Kidney tubule cell (primary cell): ENCODE results near the gene DNTT.
A peak's percentile ranks its signal among the peaks of the same experiment; 100 is the strongest.
"Not testable (repeated sequence)": the region's sequence is repeated elsewhere in the genome, so short reads cannot be mapped to it uniquely, and the experiment has no call there.

Experiments
- DNase-seq: peaks from one replicate; pipeline ENCODE4 v3.0.0-alpha.2; 2018; ENCODE audit warnings: low spot score

Gene DNTT

DNA sequence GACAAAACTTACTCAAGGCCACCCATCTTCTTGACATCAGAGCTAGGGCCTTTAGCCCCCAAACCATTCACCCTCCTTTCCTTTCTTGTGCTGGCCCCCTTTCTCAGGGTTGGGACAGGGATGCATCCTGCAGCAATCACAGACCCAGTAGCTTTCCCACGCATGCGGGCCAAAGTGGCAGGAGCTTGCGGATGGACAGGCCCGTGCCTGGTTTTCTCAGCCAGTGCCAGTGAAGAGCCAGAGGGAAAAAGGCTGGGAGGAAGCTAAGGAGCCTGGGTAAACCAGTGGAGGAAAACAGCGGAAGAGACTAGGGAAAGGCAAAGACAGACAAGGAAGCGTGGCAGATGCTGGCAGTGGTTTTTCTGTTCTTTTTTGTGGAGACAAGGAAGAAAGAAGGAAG, 27.8 kb upstream of the DNTT start:
- DNase-seq = no peak

DNA sequence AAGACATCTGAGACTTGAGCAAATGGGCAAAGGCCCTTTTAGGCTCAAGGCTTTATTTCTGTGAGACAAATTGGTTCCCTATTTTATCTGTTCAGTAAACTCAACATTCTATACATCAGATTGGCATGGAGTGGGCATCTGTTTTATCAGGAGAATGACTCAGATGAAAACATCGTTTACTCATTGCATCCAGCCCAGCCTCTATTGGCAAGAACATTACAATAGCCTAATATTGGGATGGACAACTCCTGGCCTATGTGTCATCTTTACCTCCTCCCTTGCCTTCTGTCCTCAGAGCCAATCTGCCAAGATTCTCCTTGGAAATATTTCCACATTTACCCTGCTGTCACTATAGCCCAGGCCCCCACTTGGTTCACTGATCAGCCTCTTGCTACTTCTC, 27.4 kb upstream of the DNTT start:
- no peak for DNase-seq

DNA sequence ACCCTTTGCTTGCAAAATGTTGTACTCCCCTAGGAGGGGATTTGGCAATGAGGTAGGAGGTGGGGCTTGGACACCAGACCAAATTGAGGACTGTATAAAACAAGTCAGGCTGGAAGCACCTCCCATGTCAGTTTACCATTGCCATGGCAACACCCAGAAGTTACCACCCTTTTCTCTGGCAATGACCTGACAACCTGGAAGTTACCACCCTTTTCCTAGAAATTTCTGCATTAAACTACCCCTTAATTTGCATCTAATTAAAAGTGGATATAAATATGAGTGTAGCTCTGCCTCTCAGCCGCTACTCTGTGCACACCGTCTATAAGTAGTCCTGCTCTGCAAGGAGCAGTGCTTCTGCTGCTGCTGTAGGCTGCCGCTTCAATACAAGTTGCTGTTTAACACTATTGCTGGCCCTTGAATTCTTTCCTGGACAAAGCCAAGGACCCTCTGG, 25.0 kb upstream of the DNTT start:
- no peak for DNase-seq

DNA sequence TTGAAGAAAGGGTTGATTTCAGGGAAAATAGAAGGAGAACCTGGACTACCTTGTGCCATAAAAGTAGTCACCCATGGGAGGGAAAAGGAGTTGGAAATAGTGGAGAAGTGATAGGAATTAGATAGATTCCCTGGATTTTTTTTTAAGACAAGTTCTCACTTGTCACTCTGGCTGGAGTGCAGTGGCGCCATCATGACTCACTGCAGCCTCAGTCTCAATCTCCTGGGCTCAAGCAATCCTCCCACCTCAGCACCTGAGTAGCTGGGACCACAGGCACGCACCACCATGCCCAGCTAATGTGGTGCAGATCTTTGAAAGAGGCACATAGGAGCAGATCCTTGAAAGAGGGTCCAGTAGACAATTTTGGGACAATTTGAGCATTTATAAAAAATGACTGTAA, 23.4 kb upstream of the DNTT start:
- DNase-seq = peak; percentile 22

DNA sequence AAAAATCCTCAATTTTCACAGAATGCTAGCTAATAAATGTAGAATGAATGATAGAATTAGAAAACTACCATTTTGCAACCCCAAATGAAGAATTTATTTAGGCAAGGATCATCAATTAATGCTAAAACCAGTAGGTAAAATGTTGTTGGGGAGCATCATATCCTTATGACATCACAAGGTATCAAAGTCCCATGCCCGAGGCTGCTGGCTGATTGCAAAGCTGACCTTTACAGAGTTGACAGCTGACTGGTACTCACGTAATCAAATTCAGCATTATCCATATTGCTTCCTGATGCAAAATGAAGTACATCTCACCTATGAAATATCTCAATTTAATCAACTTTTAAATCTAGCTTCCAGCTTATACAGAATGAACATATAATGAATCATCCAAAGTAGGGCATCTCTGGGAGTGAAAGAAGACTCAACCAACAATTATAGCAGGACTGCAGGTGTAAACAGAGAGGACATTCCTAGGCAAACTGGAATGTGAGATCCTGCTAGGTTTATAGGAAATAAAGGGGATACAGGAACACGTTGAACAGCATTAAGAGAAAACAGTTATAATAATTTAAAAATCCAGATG, 22.7 kb upstream of the DNTT start:
- DNase-seq = no peak

DNA sequence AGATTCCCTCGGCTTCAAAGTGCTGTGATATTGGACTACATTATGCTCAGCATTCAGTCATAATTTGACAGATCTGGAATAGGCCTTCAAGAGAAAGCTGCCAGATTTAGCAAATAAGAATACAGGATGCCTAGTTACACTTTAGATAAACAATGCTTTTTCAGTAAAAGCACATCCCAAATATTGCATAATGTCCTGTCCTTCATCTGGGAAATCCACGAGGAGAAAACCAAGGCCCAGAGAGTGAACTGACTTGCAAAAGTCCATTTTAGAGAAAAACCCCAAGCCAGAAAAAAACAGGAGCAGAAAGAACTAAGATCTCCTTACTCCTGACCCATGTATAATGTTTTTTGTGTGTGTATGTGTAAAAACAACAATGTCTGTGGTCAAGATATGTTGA, 20.9 kb upstream of the DNTT start:
- no peak for DNase-seq

DNA sequence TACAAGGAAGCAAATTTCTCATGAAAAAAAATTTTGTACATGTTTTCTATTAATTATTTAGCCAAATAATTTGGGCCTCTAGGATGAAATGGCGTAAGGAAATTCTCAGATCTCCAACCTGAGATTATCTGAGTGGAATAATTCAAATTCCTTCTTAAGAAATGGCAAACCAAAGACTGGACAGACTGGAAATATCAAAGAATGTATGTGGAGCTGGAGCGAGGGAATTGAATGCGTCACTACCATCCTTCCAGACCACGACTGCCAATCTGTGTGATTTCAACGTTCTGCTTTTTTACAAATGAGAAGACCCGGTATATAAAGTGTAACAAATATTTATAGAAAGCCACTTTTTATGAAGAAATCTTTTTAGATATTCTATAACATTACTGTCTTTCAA, 20.5 kb upstream of the DNTT start:
- DNase-seq = peak; percentile 4

DNA sequence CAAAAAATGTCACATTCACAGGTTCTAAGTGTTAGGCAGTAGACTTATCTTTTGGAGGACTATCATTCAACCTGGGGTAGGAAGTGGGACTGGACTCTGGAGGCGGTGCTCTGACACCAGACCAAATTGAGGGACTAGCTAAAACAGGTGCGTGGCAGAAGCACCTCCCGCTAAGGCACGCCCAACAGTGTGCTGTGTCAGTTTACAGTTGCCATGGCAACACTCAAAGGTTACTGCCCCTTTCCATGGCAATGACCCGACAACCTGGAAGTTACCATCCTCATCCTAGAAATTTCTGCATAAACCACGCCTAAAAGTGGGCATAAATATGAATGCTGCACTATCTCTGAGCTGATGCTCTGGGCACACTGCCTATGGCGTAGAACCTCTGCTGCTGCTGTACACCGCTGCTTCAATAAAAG, 18.9 kb upstream of the DNTT start:
- peak; percentile 15 for DNase-seq

DNA sequence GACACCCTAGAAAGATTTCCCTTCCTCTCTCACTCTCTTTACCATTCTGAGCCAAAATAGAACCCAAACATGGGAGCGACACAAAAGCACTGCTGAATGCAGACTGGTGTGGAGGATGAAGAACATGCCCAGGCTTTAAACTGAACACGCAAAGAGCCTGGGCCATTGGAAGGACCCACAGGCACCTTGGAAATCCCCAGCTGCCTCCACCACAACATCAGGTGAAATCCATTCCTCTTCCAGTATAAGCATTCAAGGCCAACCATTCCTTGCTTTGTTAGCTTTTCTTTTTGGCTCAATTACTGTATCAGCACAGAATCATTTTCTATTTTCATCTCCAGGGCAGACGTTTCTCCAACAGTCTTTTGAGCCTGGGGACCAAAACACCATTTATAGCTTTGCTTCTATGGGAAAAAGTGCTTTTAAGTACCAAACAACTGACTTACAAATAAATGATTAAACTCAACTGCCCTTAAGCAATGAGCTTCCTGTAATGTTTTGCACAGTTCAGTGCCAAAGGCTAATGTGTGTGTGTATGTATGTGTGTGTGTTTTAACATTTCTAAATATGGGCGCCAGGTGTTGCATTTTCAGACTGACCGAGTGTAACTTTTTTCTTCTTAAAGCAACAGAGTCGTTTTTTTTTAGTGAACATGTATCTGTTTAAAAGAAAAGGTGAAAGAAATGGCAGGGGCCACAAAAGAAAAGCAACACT, 16.7 kb upstream of the DNTT start:
- DNase-seq = peak; percentile 92

DNA sequence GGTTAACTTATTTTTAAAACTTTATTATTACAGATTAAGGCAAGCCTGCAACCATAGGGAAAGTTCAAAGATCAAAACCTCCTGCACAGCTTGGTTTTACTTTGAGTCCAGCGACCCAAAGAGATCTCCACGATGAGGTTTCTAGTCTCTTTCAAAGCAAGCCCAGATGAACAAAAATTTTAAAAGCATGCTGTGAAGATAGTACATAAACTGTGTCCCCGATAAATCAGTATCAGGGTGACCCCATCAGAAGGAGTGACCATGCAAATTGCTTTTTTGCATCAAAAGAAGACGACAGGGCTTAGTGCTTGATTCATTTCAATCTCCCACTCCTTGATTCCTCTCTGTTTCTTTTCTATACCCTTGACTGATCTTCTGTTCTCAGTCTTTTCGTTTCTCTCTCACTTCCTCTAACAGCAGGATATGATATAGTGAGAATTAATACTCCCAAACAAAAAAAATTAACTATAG, 16.0 kb upstream of the DNTT start:
- peak; percentile 11 for DNase-seq

DNA sequence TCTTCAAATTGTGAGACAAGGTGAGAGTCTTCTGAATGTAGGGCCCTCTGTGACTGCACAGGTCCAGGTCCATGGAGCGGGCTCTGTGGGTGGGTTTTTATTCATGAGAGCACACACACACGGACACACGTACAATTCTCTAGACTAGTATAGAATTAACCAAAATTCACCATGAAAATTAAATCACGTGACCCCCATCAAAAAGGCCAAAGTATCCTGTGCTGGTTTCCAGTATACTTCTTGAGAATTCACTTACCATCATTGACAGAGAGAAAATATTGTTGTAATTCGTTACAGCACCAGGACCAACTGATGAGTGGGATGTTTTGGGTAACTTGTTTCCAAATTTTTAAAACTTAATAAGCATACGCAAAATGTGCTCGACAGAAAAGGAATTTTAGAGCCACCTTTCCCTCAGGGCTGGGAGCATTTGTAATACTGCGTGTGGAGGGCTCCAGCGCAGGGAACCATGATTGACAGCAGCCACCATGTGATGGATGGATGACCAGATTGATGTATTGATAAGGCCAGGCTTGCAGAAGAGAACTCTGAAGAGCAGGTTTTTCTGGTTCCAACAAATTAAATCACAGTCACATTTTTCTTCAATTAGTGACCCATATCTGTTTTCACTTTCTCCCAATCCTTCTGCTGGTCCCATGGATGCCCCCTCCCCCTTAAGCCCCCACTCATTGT, 14.9 kb upstream of the DNTT start:
- DNase-seq = no peak

DNA sequence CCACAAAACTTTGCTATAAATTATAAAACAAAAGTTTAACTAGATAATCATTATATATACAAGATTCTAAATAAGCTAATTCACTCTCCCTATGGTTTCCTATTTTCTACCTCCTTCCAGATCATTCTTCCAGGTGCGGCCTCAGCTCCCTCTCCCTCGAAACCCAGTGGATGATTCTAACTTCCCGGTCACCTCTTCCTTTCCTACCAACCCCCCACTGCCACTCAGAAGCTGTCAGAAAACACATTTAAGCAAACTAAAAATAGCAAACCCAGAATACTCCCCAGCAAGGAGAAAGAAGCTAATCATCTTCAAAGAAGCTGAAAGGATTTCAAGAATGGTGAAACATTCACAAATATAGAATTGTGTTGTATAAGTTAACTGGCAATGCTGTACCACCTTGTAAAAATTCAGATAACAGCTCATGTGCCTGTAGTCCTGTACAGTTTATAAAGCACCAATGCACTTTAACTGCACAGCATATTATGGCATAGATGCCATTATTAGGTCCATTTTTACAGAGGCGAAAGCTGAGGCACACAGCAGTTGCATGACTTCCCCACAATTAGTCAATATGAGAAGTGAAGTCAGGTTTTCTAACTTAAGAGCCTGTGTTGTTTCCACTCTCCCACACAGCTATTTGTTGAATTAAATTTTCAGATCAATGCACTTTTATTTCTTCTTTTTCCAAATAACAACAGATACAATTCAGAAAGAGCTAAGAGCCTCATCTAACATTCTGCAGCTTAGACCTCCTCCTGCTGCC, 13.7 kb upstream of the DNTT start:
- no peak for DNase-seq

DNA sequence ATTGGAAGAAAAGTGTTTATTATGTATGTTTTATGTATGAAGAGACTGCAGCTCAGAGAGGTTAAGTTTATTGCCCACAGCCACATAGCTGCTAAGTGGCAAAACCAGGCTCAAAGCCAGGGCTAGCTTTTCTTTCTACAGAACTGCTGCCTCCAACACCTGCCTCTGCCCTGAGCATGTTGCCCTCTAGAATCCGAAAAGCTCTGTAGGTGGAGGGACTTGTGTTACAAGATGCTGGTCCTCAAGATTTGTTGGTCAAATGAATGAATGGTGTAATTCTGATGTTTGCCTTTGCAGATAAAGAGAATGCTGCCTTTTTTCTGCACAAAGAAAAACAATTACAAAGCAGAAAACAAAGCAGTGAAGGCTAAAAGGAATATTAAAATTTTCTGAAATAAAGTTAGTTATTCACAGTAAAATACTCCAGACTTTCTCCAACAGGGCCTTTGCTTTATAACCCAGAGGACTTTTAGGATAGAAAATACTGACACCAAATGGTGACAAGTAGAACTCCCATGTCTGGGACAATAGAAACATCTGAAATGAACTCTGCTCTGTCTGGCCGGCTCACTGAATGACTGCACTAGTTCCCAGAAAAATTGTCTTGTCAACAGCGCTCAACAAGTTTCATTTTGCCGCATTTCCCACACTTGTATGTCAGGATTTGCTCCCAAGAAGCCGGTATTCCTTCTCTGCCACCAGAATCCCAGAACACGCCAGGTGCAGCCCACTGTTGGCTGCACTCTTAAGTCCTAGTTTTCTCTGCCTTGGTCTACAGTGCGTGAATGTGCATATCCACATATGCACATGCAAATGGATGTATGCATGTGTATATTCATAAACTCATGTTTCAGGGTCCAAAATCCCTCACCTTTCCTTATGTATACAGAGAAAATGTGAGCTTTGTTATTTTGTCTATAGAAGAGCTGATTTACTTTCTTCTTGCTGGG, 11.0 kb upstream of the DNTT start:
- DNase-seq = peak; percentile 65

DNA sequence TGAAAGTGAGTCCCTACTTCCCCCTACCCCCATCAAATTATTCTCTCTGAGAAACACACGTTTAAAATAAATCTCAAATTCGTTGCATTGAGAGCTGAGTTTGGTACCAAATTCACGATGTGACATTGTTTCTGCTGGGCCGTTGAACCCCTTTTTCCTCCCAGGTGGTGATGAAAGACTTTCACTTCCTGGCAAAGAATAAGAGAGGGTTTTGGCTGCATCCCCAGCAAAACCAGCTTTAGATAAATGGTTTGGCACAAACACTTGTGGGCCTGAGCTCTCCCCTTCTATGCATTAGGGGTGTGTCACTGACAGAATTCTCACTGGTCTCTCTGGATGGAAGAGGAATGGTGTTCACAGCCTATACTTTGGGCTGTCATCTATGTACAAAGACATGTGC, 8.8 kb upstream of the DNTT start:
- no peak for DNase-seq

DNA sequence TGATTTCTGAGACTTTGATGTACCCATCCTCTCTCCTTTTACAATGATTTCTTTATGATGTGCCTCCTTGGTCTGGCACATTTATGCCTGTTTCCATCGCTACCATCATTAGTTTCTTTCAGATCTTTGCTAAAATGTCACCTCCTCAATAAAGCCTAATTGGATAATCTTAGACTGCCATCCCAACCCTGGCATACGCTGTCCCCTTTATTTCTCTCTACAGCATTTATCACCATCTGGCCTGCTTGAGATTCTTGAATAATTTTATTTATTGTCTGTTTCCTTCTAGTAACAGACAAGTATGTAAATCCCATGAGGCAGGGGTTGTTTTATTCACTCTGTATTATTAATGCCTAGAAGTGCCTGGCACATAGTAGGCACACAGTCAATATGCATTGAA, 6.7 kb upstream of the DNTT start:
- DNase-seq = no peak

DNA sequence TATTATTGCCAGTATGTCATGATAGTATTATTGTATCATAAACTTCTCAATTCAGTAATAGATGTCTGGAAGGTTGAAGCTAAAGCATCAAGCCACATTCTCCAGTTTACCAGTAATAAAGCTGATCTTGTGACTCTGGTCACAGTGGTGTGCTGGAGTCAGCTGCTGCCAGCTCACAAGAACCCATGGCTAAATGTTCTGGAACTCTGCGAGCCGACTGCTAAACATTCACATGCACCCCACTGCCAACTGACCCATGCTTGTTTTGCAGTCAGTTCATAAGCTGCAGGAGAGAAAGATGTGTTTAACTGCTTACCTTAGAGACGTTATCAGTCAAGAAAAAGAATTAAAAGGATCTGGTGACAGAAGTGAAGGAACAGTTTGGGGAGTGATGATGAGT, 5.9 kb upstream of the DNTT start:
- DNase-seq = no peak

DNA sequence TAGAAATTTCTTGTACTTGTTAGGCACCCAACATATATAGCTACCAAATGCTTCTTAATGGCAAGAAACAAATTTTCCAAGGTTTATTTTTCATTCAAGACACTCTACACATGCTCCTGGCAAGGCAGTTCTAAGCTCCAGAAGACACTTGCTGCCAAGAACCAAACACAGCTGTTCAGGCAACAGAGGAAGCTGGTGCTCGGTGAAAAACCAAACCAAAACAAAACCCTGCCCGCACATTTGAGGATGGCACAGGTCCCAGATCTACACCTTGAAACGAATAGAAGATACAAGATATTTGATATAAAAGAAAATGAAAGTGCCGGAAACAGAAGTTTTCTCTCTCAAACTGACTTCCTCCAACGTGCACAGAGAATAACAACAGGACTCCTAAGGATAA, 4.9 kb upstream of the DNTT start:
- DNase-seq = no peak

DNA sequence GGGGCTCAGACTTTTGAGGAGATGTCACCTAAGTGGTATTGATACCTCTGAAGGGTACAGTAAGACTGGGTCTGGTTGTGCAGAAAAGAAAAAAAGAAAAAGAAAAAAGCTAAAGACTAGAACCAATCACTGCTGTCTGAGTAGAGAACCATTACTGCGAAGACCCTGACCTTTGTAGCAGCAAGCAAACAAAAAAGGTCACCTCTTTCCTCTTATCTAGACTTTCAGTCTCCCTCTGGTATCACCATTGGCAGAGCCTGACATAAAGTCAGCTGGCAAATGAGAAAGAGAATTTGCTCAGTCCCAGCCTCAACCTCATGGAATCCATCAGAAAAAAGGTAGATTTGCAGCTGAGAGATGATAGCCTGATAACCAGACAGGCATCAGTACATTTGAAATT, 2.6 kb upstream of the DNTT start:
- no peak for DNase-seq

DNA sequence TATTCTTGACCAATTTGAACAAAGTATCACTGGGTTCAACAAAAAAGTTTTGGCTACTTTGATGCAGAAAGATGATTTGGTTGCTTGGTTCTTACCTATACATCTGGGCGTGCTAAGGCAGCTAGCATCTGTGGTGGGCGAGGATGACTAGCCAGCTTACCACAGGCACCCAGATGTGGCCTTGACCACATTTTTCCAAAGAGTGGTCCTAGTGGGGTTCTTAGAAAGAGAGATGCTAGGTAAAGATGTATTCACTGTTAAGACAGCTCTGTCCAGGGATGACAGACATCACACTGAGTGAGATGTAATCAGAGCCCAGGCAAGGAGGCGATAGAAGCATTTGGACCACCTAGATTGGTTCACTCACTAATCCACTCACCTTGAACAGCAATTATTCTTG, 785 bp downstream of the DNTT start:
- no peak for DNase-seq

DNA sequence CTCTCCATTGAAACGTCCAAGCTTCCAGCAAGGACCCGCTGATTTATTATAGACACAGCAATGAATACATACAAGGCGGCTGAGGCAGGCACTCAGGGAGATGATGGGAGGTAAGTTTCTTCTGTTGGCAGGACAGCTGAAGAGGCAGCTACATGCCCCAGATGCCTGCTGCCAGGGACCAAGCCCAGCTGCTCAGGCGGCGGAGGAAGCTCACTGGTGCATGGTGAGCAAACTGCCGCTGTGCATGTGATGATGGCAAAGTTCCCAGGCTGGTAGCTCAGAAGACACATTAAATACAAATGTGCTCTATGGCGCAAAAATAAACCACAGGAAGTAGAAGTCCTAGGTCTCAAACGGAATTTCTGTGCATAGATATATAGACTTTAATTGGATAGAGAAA, 2.3 kb downstream of the DNTT start:
- peak; percentile 69 for DNase-seq

DNA sequence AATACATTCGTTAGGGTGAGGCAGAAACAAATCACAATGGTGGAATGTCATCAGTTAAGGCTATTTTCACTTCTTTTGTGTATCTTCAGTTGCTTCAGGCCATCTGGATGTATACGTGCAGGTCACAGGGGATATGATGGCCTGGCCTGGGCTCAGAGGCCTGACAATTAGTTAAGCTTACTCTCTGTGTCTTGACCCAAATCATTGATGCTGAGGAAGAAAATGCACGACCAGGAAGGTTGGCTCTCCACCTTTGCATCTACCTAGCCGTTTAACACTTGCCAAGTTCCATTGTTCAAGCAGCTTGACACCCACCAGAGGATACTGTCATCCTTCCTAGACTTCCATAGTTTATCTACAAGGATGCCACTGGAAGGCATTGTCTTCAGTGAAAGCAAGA, 4.6 kb downstream of the DNTT start:
- DNase-seq = not testable (repeated sequence)
